ENCODE data around the gene SPATA24.
"Not testable (repeated sequence)": the region's sequence is repeated elsewhere in the genome, so short reads cannot be mapped to it uniquely, and the experiment has no call there.

SPATA24 gene

GRCh38 chr5:139394654-139395566 lies 9.0 kb downstream of the SPATA24 start, which contains the start of gene PROB1:
Gene PROB1, minus strand, starts transcription at chr5:139395104. Its CDS starts 23 bp downstream, at chr5:139395081.
- no peak for DNase-seq (ENCODE audit: low spot score)

GRCh38 chr5:139394123-139394653 lies 9.7 kb downstream of the SPATA24 start:
- DNase-seq (ENCODE audit: low spot score): no peak

- DNase-seq (ENCODE audit: low spot score): no peak
Observed at GRCh38 chr5:139393497-139394122, 10.3 kb downstream of the SPATA24 start.

- peak; percentile 41 for DNase-seq (ENCODE audit: low spot score)
Observed at GRCh38 chr5:139392678-139393496, 11.0 kb downstream of the SPATA24 start.

- no peak for DNase-seq (ENCODE audit: low spot score)
Observed at GRCh38 chr5:139392324-139392677, 11.6 kb downstream of the SPATA24 start.

GRCh38 chr5:139391570-139392323 lies 12.1 kb downstream of the SPATA24 start:
- no peak for DNase-seq (ENCODE audit: low spot score)

GRCh38 chr5:139390639-139391569 lies 13.0 kb downstream of the SPATA24 start:
- no peak for DNase-seq (ENCODE audit: low spot score)

GRCh38 chr5:139389701-139390638 lies 13.9 kb downstream of the SPATA24 start, which contains the start of gene MZB1:
Gene MZB1, minus strand, starts transcription at chr5:139389913. Its CDS starts 57 bp downstream, at chr5:139389856.
- DNase-seq (ENCODE audit: low spot score): no peak

GRCh38 chr5:139388198-139388821 lies 15.6 kb downstream of the SPATA24 start:
- no peak for DNase-seq (ENCODE audit: low spot score)

GRCh38 chr5:139387611-139388197 lies 16.2 kb downstream of the SPATA24 start:
- no peak for DNase-seq (ENCODE audit: low spot score)

- DNase-seq (ENCODE audit: low spot score): not testable (repeated sequence)
Observed at GRCh38 chr5:139386956-139387355, 16.9 kb downstream of the SPATA24 start.

GRCh38 chr5:139386050-139386438 lies 17.8 kb downstream of the SPATA24 start:
- DNase-seq (ENCODE audit: low spot score): no peak

GRCh38 chr5:139385061-139386049 lies 18.5 kb downstream of the SPATA24 start:
- peak; percentile 56 for DNase-seq (ENCODE audit: low spot score)

- no peak for DNase-seq (ENCODE audit: low spot score)
Observed at GRCh38 chr5:139384591-139385051, 19.3 kb downstream of the SPATA24 start.

- no peak for DNase-seq (ENCODE audit: low spot score)
Observed at GRCh38 chr5:139383993-139384590, 19.8 kb downstream of the SPATA24 start.

GRCh38 chr5:139383275-139383992 lies 20.5 kb downstream of the SPATA24 start, which contains the start of gene SLC23A1:
Gene SLC23A1, minus strand, starts transcription at chr5:139383297. Its CDS starts 44 bp downstream, at chr5:139383253.
- no peak for DNase-seq (ENCODE audit: low spot score)
